Endothelial cell of umbilical vein (primary cell): ENCODE data around the gene FAM131B. TPM values are rescaled to one million over a fixed set of nuclear protein-coding genes. Genes with fewer than 3 reads are reported as not detected.
A peak's percentile ranks its signal among the peaks of the same experiment; 100 is the strongest.
"Not testable (repeated sequence)": the region's sequence is repeated elsewhere in the genome, so short reads cannot be mapped to it uniquely, and the experiment has no call there.

Source experiments
- BruUV-seq: library from RNA; stranded (reverse); fragments of 400-500 nt; replicated peaks from 2 replicates; lab custom pipeline; 2021; lab: Mats Ljungman, UMichigan
- CTCF ChIA-PET: fragments of 300-600, 350-600 bp; sonication (Branson Sonifier 250); formaldehyde crosslinking; loops from one replicate; lab custom pipeline; 2021; ENCODE audit warnings: antibody characterized with exemption, inconsistent platforms; lab: Charles Lee
- POLR2A ChIA-PET: fragments of 300-600, 350-600 bp; sonication (Branson Sonifier 250); formaldehyde crosslinking; loops from one replicate; lab custom pipeline; 2021; ENCODE audit warnings: antibody characterized with exemption, inconsistent platforms; lab: Charles Lee
- DNase-seq: peaks from one replicate; pipeline ENCODE4 v3.0.0-alpha.2; 2011; ENCODE audit warnings: low read depth, low spot score
- FAIRE-seq: peaks from 2 replicates; lab custom pipeline; 2011; peaks lifted over from hg19 to GRCh38; lab: Jason Lieb, UNC
- H2AFZ ChIP-seq: 2 replicates; pipeline ENCODE4 v1.6.0; 2012; ENCODE audit warnings: low read depth, low read length, control low read depth, inconsistent platforms
- H3K27ac ChIP-seq: 2 replicates; pipeline ENCODE4 v1.5.1; 2011; ENCODE audit warnings: low read depth, mild to moderate bottlenecking, control low read depth, low read length, moderate library complexity; ENCODE audit not compliant: insufficient read depth
- H3K27me3 ChIP-seq, 2 experiments: 2 replicates each; pipeline versions ENCODE4 v1.6.0 to v1.6.1; 2011; ENCODE audit warnings: low read length in 2 of 2, mixed read lengths in 1 of 2; ENCODE audit not compliant: control insufficient read depth in 2 of 2, insufficient read depth in 2 of 2
- H3K36me3 ChIP-seq, 2 experiments: 2 replicates in 1 of 2; 3 replicates in 1 of 2; pipeline ENCODE4 v1.5.1; 2011; ENCODE audit warnings: low read length in 2 of 2, mild to moderate bottlenecking in 1 of 2, moderate library complexity in 1 of 2; ENCODE audit not compliant: control insufficient read depth in 2 of 2, insufficient read depth in 2 of 2; ENCODE audit errors: extremely low read depth in 1 of 2
- H3K4me1 ChIP-seq: 3 replicates; pipeline ENCODE4 v1.5.1; 2011; ENCODE audit warnings: mild to moderate bottlenecking, low read length; ENCODE audit not compliant: control insufficient read depth, insufficient read depth; ENCODE audit errors: extremely low read depth
- H3K4me2 ChIP-seq: 2 replicates; pipeline ENCODE4 v1.6.1; 2011; ENCODE audit warnings: low read length, control low read depth, mixed read lengths; ENCODE audit not compliant: insufficient read depth
- H3K4me3 ChIP-seq, 3 experiments: fragments of 200-600 bp in 1 of 3; sonication (generic), shearing (Covaris generic) in 1 of 3; replicated peaks in 1 of 3; 2 replicates each; pipeline ENCODE4 v1.5.1; 2011 to 2016; ENCODE audit warnings: control low read depth in 3 of 3, low read length in 3 of 3, mild to moderate bottlenecking in 2 of 3, inconsistent platforms in 1 of 3, low read depth in 1 of 3, moderate library complexity in 1 of 3; ENCODE audit not compliant: insufficient read depth in 1 of 3
- H3K79me2 ChIP-seq: 2 replicates; pipeline ENCODE4 v1.6.0; 2012; ENCODE audit warnings: low read length, inconsistent platforms; ENCODE audit not compliant: control insufficient read depth, insufficient read depth
- H3K9ac ChIP-seq: replicated peaks from 2 replicates; pipeline ENCODE3; 2011; ENCODE audit warnings: low read length, control low read depth; ENCODE audit not compliant: insufficient read depth; ENCODE audit errors: extremely low read depth
- H3K9me1 ChIP-seq: replicated peaks from 3 replicates; pipeline ENCODE4 v1.6.0; 2011; ENCODE audit warnings: mild to moderate bottlenecking, low read length; ENCODE audit not compliant: control insufficient read depth, insufficient read depth; ENCODE audit errors: extremely low read depth
- H3K9me3 ChIP-seq: replicated peaks from 2 replicates; pipeline ENCODE4 v1.5.1; 2012; ENCODE audit warnings: low read length, inconsistent platforms; ENCODE audit not compliant: control insufficient read depth, insufficient read depth
- H4K20me1 ChIP-seq: replicated peaks from 2 replicates; pipeline ENCODE3; 2011; ENCODE audit warnings: mild to moderate bottlenecking, low read length; ENCODE audit not compliant: control insufficient read depth, insufficient read depth; ENCODE audit errors: extremely low read depth
- EZH2 ChIP-seq: IDR thresholded peaks from 2 replicates; pipeline ENCODE4 v1.6.1; 2012; ENCODE audit warnings: borderline replicate concordance, low read depth, mild to moderate bottlenecking, moderate library complexity, low read length, inconsistent platforms; ENCODE audit not compliant: severe bottlenecking
- GATA2 ChIP-seq: IDR thresholded peaks from 2 replicates; pipeline ENCODE4 v1.7.0; 2011; ENCODE audit warnings: low read depth, mild to moderate bottlenecking, moderate library complexity, mixed read lengths, low read length; ENCODE audit not compliant: insufficient read length, insufficient read depth
- JUN ChIP-seq: IDR thresholded peaks from 2 replicates; pipeline ENCODE4 v1.6.1; 2011; ENCODE audit warnings: borderline replicate concordance, low read depth; ENCODE audit not compliant: insufficient read length, insufficient read depth
- MYC ChIP-seq: IDR thresholded peaks from one replicate; pipeline ENCODE4 v1.6.1; 2011; ENCODE audit warnings: mild to moderate bottlenecking, low read depth, low read length
- POLR2A ChIP-seq: IDR thresholded peaks from 2 replicates; pipeline ENCODE4 v1.6.1; 2012; ENCODE audit warnings: low read depth, mild to moderate bottlenecking, control low read depth, low read length
- POLR2AphosphoS5 ChIP-seq: IDR thresholded peaks from 2 replicates; pipeline ENCODE4 v1.6.1; 2012; ENCODE audit warnings: low read depth, mild to moderate bottlenecking, control low read depth, low read length, moderate library complexity; ENCODE audit not compliant: insufficient read depth
- dilution Hi-C: fragments of 300-500 bp; cut with MboI; formaldehyde crosslinking; loops from one replicate; pipeline ENCODE4 v1.15.0; 2019; ENCODE audit warnings: low sequenced_read_pairs; ENCODE audit not compliant: extremely low pct_ligation_motif_present
- intact Hi-C: fragments of 100-400 bp; cut with micrococcal nuclease; formaldehyde crosslinking; loops from one replicate; pipeline ENCODE4 v1.10.0; 2022
- polyA plus RNA-seq, 4 experiments: library from polyadenylated mRNA; depleted of rRNA in 3 of 4; stranded (reverse) in 3 of 4; unstranded in 1 of 4; fragments of >200 nt; gene quantifications; 2 replicates each; pipeline versions ENCODE4 v1.2.1 to v1.2.3, GENCODE V29; 2011 to 2012; ENCODE audit warnings: missing spikeins in 1 of 4
- total RNA-seq: library from RNA; stranded (reverse); gene quantifications from 2 replicates; pipeline ENCODE4 v1.2.3, GENCODE V29; 2021
- TF ChIP-seq, protein P1 (sequence below), 2 donors: IDR thresholded peaks; 1 replicate in 1 of 2; 2 replicates in 1 of 2; pipeline ENCODE4 v1.5.1; 2011; ENCODE audit warnings: low read length in 2 of 2, mild to moderate bottlenecking in 2 of 2, moderate library complexity in 2 of 2, control low read depth in 1 of 2, inconsistent platforms in 1 of 2, low read depth in 1 of 2; ENCODE audit not compliant: insufficient read depth in 1 of 2; ENCODE audit errors: extremely low read depth in 1 of 2

FAM131B gene
- total and polyA plus RNA-seq, 2 donors (not counting 3 experiments of a cell fraction or from before 2014, with no cell fraction given) = 1.6 to 1.8 TPM

DNA sequence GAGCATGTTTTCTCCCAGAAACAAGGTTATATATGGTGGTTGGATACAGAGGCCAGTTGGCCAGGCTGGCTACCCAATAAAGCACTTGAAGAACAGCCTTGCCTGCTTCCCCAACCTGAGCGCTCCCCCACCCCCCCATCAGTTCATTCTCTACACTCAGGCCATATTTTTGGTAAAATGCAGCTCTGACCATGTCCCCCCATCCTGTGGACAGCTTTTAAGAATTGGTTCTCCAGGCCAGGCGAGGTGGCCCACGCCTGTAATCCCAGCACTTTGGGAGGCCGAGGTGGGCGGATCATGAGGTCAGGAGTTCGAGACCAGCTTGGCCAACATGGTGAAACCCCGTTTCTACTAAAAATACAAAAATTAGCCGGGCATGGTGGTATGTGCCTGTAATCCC is 29.9 kb upstream of the FAM131B start:
- not testable (repeated sequence) for H4K20me1 ChIP-seq, H3K27me3 ChIP-seq, H3K9me1 ChIP-seq, FAIRE-seq, H3K9ac ChIP-seq, BruUV-seq, DNase-seq, H2AFZ ChIP-seq, H3K9me3 ChIP-seq, H3K4me3 ChIP-seq, H3K4me2 ChIP-seq
- ChIA-PET POLR2A (interaction anchor here (1.8 to 2.9 kb wide), 3 partner anchors 10 to 107 kb away, joined by 7 to 17 read pairs (median 12); no protein-coding TSS in a partner anchor), CTCF (interaction anchor here (0.8 to 4.5 kb wide), 11 partner anchors 8 to 113 kb away, joined by 3 to 18 read pairs (median 4); partner anchors contain the start of gene EPHA1)
- intact Hi-C loops (loop anchor here (1.0 to 5.0 kb wide), 2 partner anchors 104 to 585 kb away; partner anchors contain the start of gene CASP2), dilution Hi-C loops (loop anchor here (25.0 kb wide), 1 partner anchor 120 kb away; no protein-coding TSS in a partner anchor)
- peaks cover 21% of the 10 kb centered on the region for H3K79me2 ChIP-seq
- TF ChIP-seq POLR2AphosphoS5 = peak; percentile 40
- peak overlapping the region; percentile 88 for H3K27ac ChIP-seq
- H3K36me3 ChIP-seq = peaks cover 18 to 36% of the 10 kb centered on the region in 2 experiments
- peaks cover 72% of the 10 kb centered on the region for H3K4me1 ChIP-seq

DNA sequence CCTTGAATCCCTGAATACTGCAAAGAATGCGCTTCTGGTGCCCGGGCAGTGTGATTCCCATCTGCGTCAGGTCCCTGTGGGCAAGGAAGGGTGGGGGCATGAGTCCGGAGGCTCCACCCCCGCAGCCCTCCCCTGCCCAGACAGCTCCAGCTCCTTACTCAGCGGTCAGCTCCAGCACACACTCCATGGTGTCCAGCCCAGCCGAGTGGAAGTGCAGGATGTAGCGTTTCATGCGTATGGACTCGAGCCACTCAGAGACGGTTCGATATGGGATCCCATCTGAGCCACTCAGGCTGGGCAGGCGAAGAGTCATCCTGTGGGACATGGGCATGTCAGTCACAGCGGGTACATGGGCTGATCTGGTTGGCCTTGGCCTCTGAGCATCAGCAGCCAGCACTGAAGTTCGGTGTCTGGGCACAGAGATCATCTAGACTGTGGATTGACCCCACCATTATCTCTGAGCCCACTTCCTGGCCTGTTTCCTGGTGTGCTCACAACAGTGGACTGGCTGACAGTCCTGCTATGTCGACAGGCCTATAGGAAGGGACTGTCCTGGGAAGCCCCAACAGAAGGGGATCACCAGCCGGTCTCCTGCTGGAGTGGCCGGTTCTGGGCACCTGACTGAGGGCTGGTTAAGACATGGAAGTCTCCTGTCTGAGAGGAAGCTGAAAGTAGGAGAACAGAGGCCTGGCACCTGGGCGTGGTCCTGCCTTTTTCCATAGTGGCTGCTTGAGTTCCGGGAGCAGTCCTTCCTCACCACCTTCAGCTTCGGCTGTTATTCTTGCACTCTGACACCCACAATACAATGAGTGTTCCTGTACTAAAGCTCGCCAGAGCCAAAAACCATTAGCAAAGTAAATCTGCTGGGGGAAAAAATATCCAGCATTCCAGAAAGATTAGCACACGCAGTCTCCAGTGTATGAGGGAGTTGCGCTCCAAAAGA is 29.2 kb upstream of the FAM131B start:
- DNase-seq = peak; percentile 84
- peak; percentile 92 for FAIRE-seq
- Histone ChIP-seq H3K9me3 (no peaks in the 10 kb centered on the region), H3K9me1 (no peaks in the 10 kb centered on the region), H3K4me2 (peak overlapping the region; percentile 3), H4K20me1 (no peaks in the 10 kb centered on the region), H3K4me3 (no peak overlapping the region), H3K27me3 (no peaks in the 10 kb centered on the region), H3K4me1 (peaks cover 79% of the 10 kb centered on the region), H3K79me2 (peaks cover 28% of the 10 kb centered on the region), H3K36me3 (peaks cover 19 to 39% of the 10 kb centered on the region in 2 experiments), H3K27ac (peak overlapping the region; percentile 88), H3K9ac (peak overlapping the region; percentile 40), H2AFZ (no peak overlapping the region)
- BruUV-seq = no TSS peak
- intact Hi-C loops = loop anchor here (1.0 to 5.0 kb wide), 4 partner anchors 8 to 584 kb away; partner anchors contain the start of gene CASP2
- CTCF ChIA-PET = interaction anchor here (0.8 to 4.5 kb wide), 15 partner anchors 7 to 151 kb away, joined by 3 to 24 read pairs (median 7); partner anchors contain the start of gene EPHA1
- peak; percentile 21 for TF ChIP-seq JUN
- no peak for TF ChIP-seq MYC
- TF ChIP-seq POLR2A = peak; percentile 58
- TF ChIP-seq, protein P1, sequence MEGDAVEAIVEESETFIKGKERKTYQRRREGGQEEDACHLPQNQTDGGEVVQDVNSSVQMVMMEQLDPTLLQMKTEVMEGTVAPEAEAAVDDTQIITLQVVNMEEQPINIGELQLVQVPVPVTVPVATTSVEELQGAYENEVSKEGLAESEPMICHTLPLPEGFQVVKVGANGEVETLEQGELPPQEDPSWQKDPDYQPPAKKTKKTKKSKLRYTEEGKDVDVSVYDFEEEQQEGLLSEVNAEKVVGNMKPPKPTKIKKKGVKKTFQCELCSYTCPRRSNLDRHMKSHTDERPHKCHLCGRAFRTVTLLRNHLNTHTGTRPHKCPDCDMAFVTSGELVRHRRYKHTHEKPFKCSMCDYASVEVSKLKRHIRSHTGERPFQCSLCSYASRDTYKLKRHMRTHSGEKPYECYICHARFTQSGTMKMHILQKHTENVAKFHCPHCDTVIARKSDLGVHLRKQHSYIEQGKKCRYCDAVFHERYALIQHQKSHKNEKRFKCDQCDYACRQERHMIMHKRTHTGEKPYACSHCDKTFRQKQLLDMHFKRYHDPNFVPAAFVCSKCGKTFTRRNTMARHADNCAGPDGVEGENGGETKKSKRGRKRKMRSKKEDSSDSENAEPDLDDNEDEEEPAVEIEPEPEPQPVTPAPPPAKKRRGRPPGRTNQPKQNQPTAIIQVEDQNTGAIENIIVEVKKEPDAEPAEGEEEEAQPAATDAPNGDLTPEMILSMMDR (IDR thresholded peaks at IDR 0.05; ENCODE audit: extremely low read depth in 1 of 2, insufficient read depth in 1 of 2, low read depth in 1 of 2, low read length in 2 of 2) = no peak
- TF ChIP-seq GATA2 = peak; percentile 77
- no peak for TF ChIP-seq EZH2
- dilution Hi-C loops = loop anchor here (25.0 kb wide), 1 partner anchor 121 kb away; no protein-coding TSS in a partner anchor
- POLR2A ChIA-PET = interaction anchor here (1.8 to 2.9 kb wide), 3 partner anchors 10 to 108 kb away, joined by 7 to 17 read pairs (median 12); no protein-coding TSS in a partner anchor
